Thyroid gland (tissue), 4 donors: ENCODE data around the gene FNDC11.

ENCODE experiments used
- POLR2A ChIP-seq, 2 donors: fragments of 450-650 bp; IDR thresholded peaks; one replicate each; pipeline ENCODE4 v1.6.1; 2017; ENCODE audit warnings: antibody characterized with exemption in 2 of 2, mild to moderate bottlenecking in 2 of 2, moderate library complexity in 1 of 2
- TF ChIP-seq, protein P1 (sequence below), 6 experiments: fragments of 200-600 bp in 3 of 6; fragments of 450-650 bp in 3 of 6; sonication (generic) in 3 of 6; IDR thresholded peaks; one replicate each; pipeline ENCODE4 v1.5.1; 2016 to 2019; ENCODE audit warnings: antibody characterized with exemption in 6 of 6, mild to moderate bottlenecking in 2 of 6, inconsistent platforms in 1 of 6, moderate library complexity in 1 of 6

DNA sequence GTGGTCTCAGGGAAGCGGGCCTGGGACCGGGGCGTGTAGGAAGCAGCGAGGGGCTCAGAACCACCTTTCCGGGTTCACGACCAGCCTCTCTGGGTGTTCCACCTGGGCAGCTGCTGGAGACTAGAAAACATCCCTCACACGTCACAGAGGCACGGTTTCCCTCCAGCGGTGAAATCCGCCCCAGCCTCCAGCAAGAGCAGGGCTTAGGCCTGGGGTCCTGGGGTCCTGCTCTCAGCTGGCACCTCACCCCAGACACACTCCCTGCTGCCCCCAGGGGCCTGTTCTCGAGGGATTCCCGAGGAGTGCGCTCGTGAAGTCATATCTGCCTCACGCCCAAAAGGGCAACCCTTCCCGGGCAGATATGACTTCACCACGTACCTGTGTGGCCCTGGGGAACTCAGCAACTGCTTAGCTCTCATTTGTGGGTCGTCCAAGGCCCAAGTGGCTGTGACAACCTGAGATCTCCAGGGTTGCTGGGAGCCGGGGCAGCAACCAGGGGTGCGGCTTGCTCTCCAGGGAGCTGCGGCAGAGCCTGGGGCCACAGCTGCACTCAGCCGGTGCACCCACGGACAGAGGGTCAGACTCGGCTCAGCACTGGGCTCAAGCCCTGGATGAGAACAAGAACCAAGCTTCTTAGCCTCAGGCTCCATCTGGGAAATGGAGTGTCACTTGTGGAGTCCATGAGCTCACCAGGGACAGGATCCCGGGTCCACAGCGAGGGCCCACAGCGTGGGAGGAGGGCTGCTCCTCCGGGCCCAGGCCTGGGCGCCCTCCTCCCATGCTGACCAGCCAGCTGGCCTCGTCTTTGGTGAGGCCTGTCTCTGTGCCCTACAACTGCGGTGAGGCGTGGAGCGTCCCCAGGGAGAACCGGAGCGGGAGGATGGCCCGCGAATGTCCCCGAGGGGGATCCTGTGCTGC is 661 bp downstream of the FNDC11 start:
- TF ChIP-seq, protein P1, sequence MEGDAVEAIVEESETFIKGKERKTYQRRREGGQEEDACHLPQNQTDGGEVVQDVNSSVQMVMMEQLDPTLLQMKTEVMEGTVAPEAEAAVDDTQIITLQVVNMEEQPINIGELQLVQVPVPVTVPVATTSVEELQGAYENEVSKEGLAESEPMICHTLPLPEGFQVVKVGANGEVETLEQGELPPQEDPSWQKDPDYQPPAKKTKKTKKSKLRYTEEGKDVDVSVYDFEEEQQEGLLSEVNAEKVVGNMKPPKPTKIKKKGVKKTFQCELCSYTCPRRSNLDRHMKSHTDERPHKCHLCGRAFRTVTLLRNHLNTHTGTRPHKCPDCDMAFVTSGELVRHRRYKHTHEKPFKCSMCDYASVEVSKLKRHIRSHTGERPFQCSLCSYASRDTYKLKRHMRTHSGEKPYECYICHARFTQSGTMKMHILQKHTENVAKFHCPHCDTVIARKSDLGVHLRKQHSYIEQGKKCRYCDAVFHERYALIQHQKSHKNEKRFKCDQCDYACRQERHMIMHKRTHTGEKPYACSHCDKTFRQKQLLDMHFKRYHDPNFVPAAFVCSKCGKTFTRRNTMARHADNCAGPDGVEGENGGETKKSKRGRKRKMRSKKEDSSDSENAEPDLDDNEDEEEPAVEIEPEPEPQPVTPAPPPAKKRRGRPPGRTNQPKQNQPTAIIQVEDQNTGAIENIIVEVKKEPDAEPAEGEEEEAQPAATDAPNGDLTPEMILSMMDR (IDR thresholded peaks at IDR 0.05): no peak
- TF ChIP-seq POLR2A (IDR thresholded peaks at IDR 0.05): no peak
